K562 (cell line): ENCODE measurements around the gene MPI. TPM values are rescaled to one million over a fixed set of nuclear protein-coding genes. Genes with fewer than 3 reads are reported as not detected.

Experiments
- ARID3B ChIP-seq: fragments of 250-450 bp; sonication (Bioruptor Pico); IDR thresholded peaks from 2 replicates; pipeline ENCODE4 v1.4.0; 2020; ENCODE audit warnings: borderline replicate concordance
- BRCA1 ChIP-seq, 2 experiments: fragments of 450-650 bp in 1 of 2; sonication (generic) in 1 of 2; formaldehyde crosslinking in 1 of 2; IDR thresholded peaks; 2 replicates each; pipeline versions ENCODE4 v1.5.0 to v1.6.1; 2017 to 2020; ENCODE audit warnings: mild to moderate bottlenecking in 1 of 2, missing genetic modification reagents in 1 of 2
- CXXC5 ChIP-seq: fragments of 250-450 bp; sonication (Bioruptor Pico); IDR thresholded peaks from 2 replicates; pipeline ENCODE4 v1.8.0; 2022; ENCODE audit warnings: inconsistent platforms, mild to moderate bottlenecking, moderate library complexity
- E4F1 ChIP-seq: fragments of 250-450 bp; sonication (Bioruptor Pico); IDR thresholded peaks from 2 replicates; pipeline ENCODE4 v1.5.0; 2021; ENCODE audit warnings: mild to moderate bottlenecking, borderline replicate concordance
- ELF4 ChIP-seq: fragments of 450-650 bp; formaldehyde crosslinking; IDR thresholded peaks from 2 replicates; pipeline ENCODE4 v1.4.0; 2022; ENCODE audit warnings: missing genetic modification characterization
- HNRNPH1 ChIP-seq: fragments of 200-400 bp; formaldehyde crosslinking; optimal IDR thresholded peaks from 2 replicates; pipeline ENCODE3; 2017; ENCODE audit warnings: low read depth, mild to moderate bottlenecking, low read length, moderate library complexity
- HNRNPK ChIP-seq: fragments of 200-400 bp; formaldehyde crosslinking; IDR thresholded peaks from one replicate; pipeline ENCODE4 v1.6.1; 2018; ENCODE audit warnings: mild to moderate bottlenecking, low read depth, low read length; ENCODE audit not compliant: poor library complexity, severe bottlenecking
- IRF1 ChIP-seq: sonication (generic); formaldehyde crosslinking; IDR thresholded peaks from 2 replicates; pipeline ENCODE4 v1.8.0; 2022; ENCODE audit warnings: missing genetic modification reagents, mild to moderate bottlenecking, borderline replicate concordance
- NELFE ChIP-seq: IDR thresholded peaks from 2 replicates; pipeline ENCODE4 v1.6.1; 2011; ENCODE audit warnings: mild to moderate bottlenecking; ENCODE audit not compliant: insufficient read depth, insufficient read length
- PHF8 ChIP-seq: fragments of 200-600 bp; sonication (generic); IDR thresholded peaks from 2 replicates; pipeline ENCODE4 v1.6.1; 2012; ENCODE audit warnings: mixed run types, mild to moderate bottlenecking, inconsistent platforms, low read length, moderate library complexity, borderline replicate concordance
- PML ChIP-seq: IDR thresholded peaks from 2 replicates; pipeline ENCODE4 v1.6.1; 2012; ENCODE audit warnings: low read length, inconsistent platforms
- POLR2H ChIP-seq: IDR thresholded peaks from 2 replicates; pipeline ENCODE4 v1.6.1; 2016; ENCODE audit warnings: missing genetic modification characterization, low read depth, mild to moderate bottlenecking, control low read depth, missing compliant biosample characterization, moderate library complexity
- SNIP1 ChIP-seq: fragments of 450-650 bp; IDR thresholded peaks from 2 replicates; pipeline ENCODE4 v1.7.1; 2017; ENCODE audit warnings: low read depth, mild to moderate bottlenecking
- SREBF1 ChIP-seq: fragments of 150-350 bp; IDR thresholded peaks from 2 replicates; pipeline ENCODE4 v1.6.1; 2014; ENCODE audit warnings: antibody characterized with exemption, low read depth, low read length, borderline replicate concordance
- VEZF1 ChIP-seq: fragments of 200-800 bp; sonication (Bioruptor generic); IDR thresholded peaks from 2 replicates; pipeline ENCODE4 v1.6.1; 2017; ENCODE audit warnings: missing genetic modification characterization, missing compliant biosample characterization
- WHSC1 ChIP-seq: IDR thresholded peaks from one replicate; pipeline ENCODE4 v1.6.1; 2012; ENCODE audit warnings: low read length, control low read depth, inconsistent platforms
- XRCC3 ChIP-seq: fragments of 450-650 bp; IDR thresholded peaks from 2 replicates; pipeline ENCODE4 v1.6.1; 2017; ENCODE audit warnings: mild to moderate bottlenecking, moderate library complexity
- XRCC4 ChIP-seq: IDR thresholded peaks from one replicate; pipeline ENCODE4 v1.6.1; 2011; ENCODE audit not compliant: insufficient read depth, insufficient read length; ENCODE audit errors: extremely low read depth
- ZNF212 ChIP-seq: fragments of 450-650 bp; formaldehyde crosslinking; IDR thresholded peaks from 2 replicates; pipeline ENCODE4 v1.4.0; 2020; ENCODE audit warnings: mild to moderate bottlenecking
- ZNF699 ChIP-seq: fragments of 250-450 bp; sonication (Bioruptor Pico); IDR thresholded peaks from 2 replicates; pipeline ENCODE4 v1.8.0; 2021; ENCODE audit warnings: mild to moderate bottlenecking, moderate library complexity; ENCODE audit not compliant: insufficient replicate concordance
- ZNF76 ChIP-seq: fragments of 250-450 bp; sonication (Bioruptor Pico); IDR thresholded peaks from 2 replicates; pipeline ENCODE4 v1.4.0; 2020; ENCODE audit warnings: mild to moderate bottlenecking, moderate library complexity, borderline replicate concordance
- ZNF780A ChIP-seq: fragments of 250-450 bp; sonication (Bioruptor Pico); IDR thresholded peaks from 2 replicates; pipeline ENCODE4 v1.5.0; 2021; ENCODE audit warnings: mild to moderate bottlenecking
- polyA plus RNA-seq, 8 experiments: library from polyadenylated mRNA; depleted of rRNA in 4 of 8; stranded (reverse) in 5 of 8; unstranded in 3 of 8; fragments of >200 nt; fragmentation: Nextera tagmentation in 2 of 8; fragmentation: Illumina TruSeq in 1 of 8; extraction: Ambion mirVana in 2 of 8; extraction: Trizol in 1 of 8; gene quantifications; 2 replicates each; pipeline versions ENCODE4 v1.2.1 to v1.2.3, GENCODE V29; 2011 to 2014; ENCODE audit warnings: inconsistent platforms in 1 of 8, missing spikeins in 1 of 8
- total RNA-seq, 7 experiments: library from RNA; depleted of rRNA in 6 of 7; stranded (reverse); fragments of >200 nt in 6 of 7; fragmentation: Illumina TruSeq in 2 of 7; extraction: Trizol in 2 of 7; gene quantifications; 2 replicates each; pipeline versions ENCODE4 v1.2.1 to v1.2.3, GENCODE V29; 2011 to 2021; ENCODE audit warnings: low replicate concordance in 1 of 7

MPI gene
- total and polyA plus RNA-seq, 9 of the 15 experiments (the other 6 are each of a cell fraction or from before 2014, with no cell fraction given): 30.7 to 105 (median 40.5) TPM

GRCh38 chr15:74906450-74907162 lies 16.8 kb downstream of the MPI start, which contains the start of gene FAM219B (continued):
- TF ChIP-seq ARID3B (CRISPR knock-in tag) (no peak), ELF4 (no peak), XRCC4 (no peak), PHF8 (peak; percentile 97; the same call in 1 of the 2 replicates), ZNF76 (CRISPR knock-in tag) (no peak), BRCA1 (IDR thresholded peaks at IDR 0.05) (no peak), BRCA1 (CRISPR knock-in tag; IDR thresholded peaks at IDR 0.05) (no peak), WHSC1 (no peak), ZNF699 (CRISPR knock-in tag) (no peak), IRF1 (CRISPR knock-in tag) (no peak), SNIP1 (no peak), SREBF1 (no peak), XRCC3 (no peak), NELFE (peak; percentile 27), ZNF780A (CRISPR knock-in tag) (no peak), PML (peak; percentile 59), POLR2H (tag) (peak; percentile 57; the same call in 1 of the 2 replicates), ZNF212 (CRISPR knock-in tag) (no peak), HNRNPH1 (no peak), HNRNPK (no peak), E4F1 (CRISPR knock-in tag) (no peak), VEZF1 (CRISPR knock-in tag) (peak; percentile 85), CXXC5 (CRISPR knock-in tag) (peak; percentile 72)
